Spleen (tissue), 11 donors: ENCODE results near the gene PTGES. TPM values are rescaled to one million over a fixed set of nuclear protein-coding genes. Genes with fewer than 3 reads are reported as not detected.

Source experiments
- DNase-seq: peaks from one replicate; pipeline ENCODE4 v3.0.0-alpha.2; 2020
- H3K27ac ChIP-seq, 8 donors: fragments of 200-600 bp; sonication (generic) in 7 of 8; 1 replicate in 4 of 8; 2 replicates in 4 of 8; pipeline versions ENCODE4 v1.5.0 to v1.8.0; 2016 to 2021; ENCODE audit warnings: inconsistent platforms in 4 of 8, mild to moderate bottlenecking in 4 of 8, moderate library complexity in 1 of 8
- H3K27me3 ChIP-seq, 7 donors: fragments of 200-600 bp; sonication (generic) in 6 of 7; replicated peaks in 1 of 7; 1 replicate in 4 of 7; 2 replicates in 3 of 7; pipeline versions ENCODE4 v1.5.0 to v1.8.0; 2016 to 2021; ENCODE audit warnings: inconsistent platforms in 3 of 7, mild to moderate bottlenecking in 1 of 7
- H3K36me3 ChIP-seq, 6 donors: fragments of 200-600 bp; sonication (generic) in 5 of 6; 1 replicate in 4 of 6; 2 replicates in 2 of 6; pipeline versions ENCODE4 v1.5.0 to v1.8.0; 2016 to 2021; ENCODE audit warnings: inconsistent platforms in 2 of 6
- H3K4me1 ChIP-seq, 6 donors: fragments of 200-600 bp; sonication (generic) in 5 of 6; 1 replicate in 3 of 6; 2 replicates in 3 of 6; pipeline versions ENCODE4 v1.5.0 to v1.8.0; 2016 to 2021; ENCODE audit warnings: inconsistent platforms in 3 of 6
- H3K4me3 ChIP-seq, 8 donors: fragments of 200-600 bp; sonication (generic) in 7 of 8; 1 replicate in 4 of 8; 2 replicates in 4 of 8; pipeline versions ENCODE4 v1.5.0 to v1.8.0; 2016 to 2021; ENCODE audit warnings: inconsistent platforms in 4 of 8, mild to moderate bottlenecking in 4 of 8, moderate library complexity in 2 of 8
- H3K9me3 ChIP-seq, 8 donors: fragments of 200-600 bp; sonication (generic) in 7 of 8; 1 replicate in 4 of 8; 2 replicates in 4 of 8; pipeline versions ENCODE4 v1.5.0 to v1.8.0; 2016 to 2021; ENCODE audit warnings: inconsistent platforms in 4 of 8
- CTCF ChIP-seq, 11 experiments: fragments of 200-600 bp in 7 of 11; fragments of 450-650 bp in 4 of 11; sonication (generic) in 4 of 11; IDR thresholded peaks in 8 of 11; conservative IDR thresholded peaks in 3 of 11; 1 replicate in 7 of 11; 2 replicates in 4 of 11; pipeline versions ENCODE4 v1.4.0 to v1.8.0; 2016 to 2021; ENCODE audit warnings: antibody characterized with exemption in 11 of 11, inconsistent platforms in 4 of 11, mild to moderate bottlenecking in 1 of 11
- POLR2A ChIP-seq, 3 donors: fragments of 450-650 bp; IDR thresholded peaks; one replicate each; pipeline ENCODE4 v1.5.1; 2017; ENCODE audit warnings: antibody characterized with exemption in 3 of 3, mild to moderate bottlenecking in 1 of 3
- POLR2AphosphoS5 ChIP-seq, 3 donors: sonication (generic); formaldehyde crosslinking; IDR thresholded peaks; one replicate each; pipeline ENCODE4 v1.5.1; 2017; ENCODE audit warnings: antibody characterized with exemption in 3 of 3
- WGBS, 5 donors: extraction: QIAGEN DNeasy Blood & Tissue Kit in 3 of 5; methylation state at CpG; one replicate each; pipeline versions ENCODE4 v1.1.5 to v1.1.7; 2013 to 2018; 5-methylcytosine and 5-hydroxymethylcytosine counted together
- intact Hi-C: fragments of 100-400 bp; cut with DNase I; formaldehyde crosslinking; loops from one replicate; pipeline ENCODE4 v1.15.0; 2023; ENCODE audit warnings: low total_unique reads
- polyA plus RNA-seq, 3 donors: library from polyadenylated mRNA; stranded (reverse); fragments of 200-250 nt; gene quantifications; one replicate each; pipeline ENCODE4 v1.2.1, GENCODE V29; 2013
- total RNA-seq, 7 donors: library from RNA; depleted of rRNA in 3 of 7; stranded (reverse); fragments of >200 nt in 3 of 7; fragmentation: NEBNext Ultra II Directional in 4 of 7; extraction: Animal tissue kit (Norgen Biotek cat#: 25700) in 4 of 7; gene quantifications; one replicate each; pipeline versions ENCODE4 v1.1.0 to v1.2.1, GENCODE V29; 2016 to 2021
- donor health status: healthy with polysubstance abuse.
- donor health status: DM: no; HTN: no; CAD: no; lungs with moderate emphysema.
- donor health status: DM: no; HTN: no; CAD: no.
- donor health status: Bipolar disorder and iron deficiency.
- donor health status: healthy.
- donor health status: DM: no; HTN: no; CAD: no.
- donor health status: DM: yes; HTN: yes; CAD: no.

PTGES gene
- total and polyA plus RNA-seq, 10 donors = 1.4 to 7.2 (median 2.8) TPM

- intact Hi-C loops = no loop called here
- no peak for DNase-seq
- H3K4me1 ChIP-seq = no peaks in the 10 kb centered on the region
- no peak overlapping the region for H3K27ac ChIP-seq
- H3K36me3 ChIP-seq = no peaks in the 10 kb centered on the region
- peaks cover 0 to under 1% (median 0%) of the 10 kb centered on the region in 7 donors for H3K27me3 ChIP-seq
- no peak overlapping the region for H3K4me3 ChIP-seq
- 58 to 77% (median 68%) methylated on average over 9 of the region's 9 CpGs for WGBS, 5 donors
- H3K9me3 ChIP-seq = no peaks in the 10 kb centered on the region
- TF ChIP-seq POLR2AphosphoS5 (IDR thresholded peaks at IDR 0.05) (no peak), POLR2A (IDR thresholded peaks at IDR 0.05) (no peak), CTCF (IDR thresholded peaks at IDR 0.05 in 8 of 11, conservative IDR thresholded peaks at IDR 0.05 in 3 of 11) (no peak)
Observed at GRCh38 chr9:129746092-129746777, 6.6 kb downstream of the PTGES start.

GRCh38 chr9:129745200-129745599, 7.6 kb downstream of the PTGES start:
- Histone ChIP-seq H3K4me1 (no peaks in the 10 kb centered on the region), H3K9me3 (no peaks in the 10 kb centered on the region), H3K27ac (no peak overlapping the region), H3K27me3 (no peaks in the 10 kb centered on the region), H3K4me3 (no peak overlapping the region), H3K36me3 (no peaks in the 10 kb centered on the region)
- DNase-seq = no peak
- TF ChIP-seq POLR2AphosphoS5 (IDR thresholded peaks at IDR 0.05) = no peak
- TF ChIP-seq CTCF (IDR thresholded peaks at IDR 0.05 in 8 of 11, conservative IDR thresholded peaks at IDR 0.05 in 3 of 11) = no peak
- intact Hi-C loops = no loop called here
- 87 to 92% (median 90%) methylated on average over 7 of the region's 7 CpGs for WGBS, 5 donors

- no peak for TF ChIP-seq POLR2AphosphoS5 (IDR thresholded peaks at IDR 0.05)
- no peak for TF ChIP-seq CTCF (IDR thresholded peaks at IDR 0.05 in 8 of 11, conservative IDR thresholded peaks at IDR 0.05 in 3 of 11)
- TF ChIP-seq POLR2A (IDR thresholded peaks at IDR 0.05) = no peak
- H3K27ac ChIP-seq = no peak overlapping the region
- peaks cover 0 to 18% (median 12%) of the 10 kb centered on the region in 6 donors for H3K4me1 ChIP-seq
- 85 to 94% (median 92%) methylated on average over 12 to 13 of the region's 13 CpGs for WGBS, 5 donors
- H3K9me3 ChIP-seq = no peaks in the 10 kb centered on the region
- intact Hi-C loops = no loop called here
- no peak overlapping the region for H3K4me3 ChIP-seq
- H3K36me3 ChIP-seq = no peaks in the 10 kb centered on the region
- DNase-seq = no peak
- peaks cover 0 to 14% (median 0%) of the 10 kb centered on the region in 7 donors for H3K27me3 ChIP-seq
Observed at GRCh38 chr9:129740666-129741464, 12.0 kb downstream of the PTGES start.

GRCh38 chr9:129740174-129740573, 12.7 kb downstream of the PTGES start:
- Histone ChIP-seq H3K4me1 (peaks cover 0 to 18% (median 12%) of the 10 kb centered on the region in 6 donors), H3K27me3 (peaks cover 0 to 18% (median 0%) of the 10 kb centered on the region in 7 donors), H3K27ac (no peak overlapping the region), H3K36me3 (no peaks in the 10 kb centered on the region), H3K9me3 (no peaks in the 10 kb centered on the region), H3K4me3 (no peak overlapping the region)
- TF ChIP-seq CTCF (IDR thresholded peaks at IDR 0.05 in 8 of 11, conservative IDR thresholded peaks at IDR 0.05 in 3 of 11) = no peak
- TF ChIP-seq POLR2A (IDR thresholded peaks at IDR 0.05) = no peak
- no peak for TF ChIP-seq POLR2AphosphoS5 (IDR thresholded peaks at IDR 0.05)
- 81 to 90% (median 84%) methylated on average over 7 of the region's 7 CpGs for WGBS, 5 donors
- intact Hi-C loops = no loop called here
- no peak for DNase-seq
